ENCODE results near the gene GABPB1. TPM values are rescaled to one million over a fixed set of nuclear protein-coding genes. Genes with fewer than 3 reads are reported as not detected.

GABPB1 gene
- total and polyA plus RNA-seq, 7 donors: 5.4 to 17.5 (median 11.4) TPM

- H3K4me1 ChIP-seq: no peaks in the 10 kb centered on the region
- H3K27me3 ChIP-seq: no peaks in the 10 kb centered on the region
- no peak overlapping the region for H3K4me3 ChIP-seq
- TF ChIP-seq EP300 (IDR thresholded peaks at IDR 0.05): no peak
- TF ChIP-seq POLR2AphosphoS5 (IDR thresholded peaks at IDR 0.05): no peak
- TF ChIP-seq CTCF (IDR thresholded peaks at IDR 0.05): no peak
- TF ChIP-seq POLR2A (IDR thresholded peaks at IDR 0.05): no peak
- 93 to 96% methylated on average over 4 of the region's 4 CpGs for WGBS, 2 donors
- no peak for DNase-seq
- H3K9me3 ChIP-seq: no peaks in the 10 kb centered on the region
- H3K27ac ChIP-seq: no peak overlapping the region
- no peaks in the 10 kb centered on the region for H3K36me3 ChIP-seq
- intact Hi-C loops (cut with DNase I): no loop called here
These were observed 19.7 kb downstream of the GABPB1 start for GRCh38 chr15:50335251-50335650.

DNA sequence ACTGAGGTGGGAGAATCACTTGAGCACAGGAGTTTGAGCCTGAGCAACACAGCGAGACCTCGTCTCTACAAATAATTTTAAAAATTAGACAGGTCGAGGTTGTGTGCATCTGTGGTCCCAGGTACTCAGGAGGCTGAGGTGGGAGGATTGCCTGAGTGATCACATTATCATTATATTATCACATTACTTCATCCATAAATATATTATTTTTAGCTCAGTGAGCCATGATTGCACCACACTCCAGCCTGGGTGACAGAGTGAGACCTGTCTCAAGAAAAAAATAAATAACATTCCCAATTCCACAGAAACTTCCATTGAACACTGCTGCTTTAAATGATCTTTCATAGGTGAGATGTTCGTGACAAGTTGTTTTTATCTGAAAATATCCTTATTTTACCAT, 21.8 kb downstream of the GABPB1 start:
- Histone ChIP-seq H3K36me3 (no peaks in the 10 kb centered on the region), H3K27me3 (no peaks in the 10 kb centered on the region), H3K4me3 (no peak overlapping the region), H3K9me3 (no peaks in the 10 kb centered on the region), H3K27ac (no peak overlapping the region), H3K4me1 (no peaks in the 10 kb centered on the region)
- TF ChIP-seq POLR2A (IDR thresholded peaks at IDR 0.05) (no peak), CTCF (IDR thresholded peaks at IDR 0.05) (no peak), POLR2AphosphoS5 (IDR thresholded peaks at IDR 0.05) (no peak), EP300 (IDR thresholded peaks at IDR 0.05) (no peak)
- intact Hi-C loops (cut with DNase I): no loop called here
- 98% methylated on average over 4 of the region's 4 CpGs for WGBS, 2 donors
- DNase-seq: no peak

- H3K27ac ChIP-seq: no peak overlapping the region
- no peak overlapping the region for H3K4me3 ChIP-seq
- no peaks in the 10 kb centered on the region for H3K27me3 ChIP-seq
- no peaks in the 10 kb centered on the region for H3K4me1 ChIP-seq
- H3K9me3 ChIP-seq: no peaks in the 10 kb centered on the region
- no peak for DNase-seq
- TF ChIP-seq POLR2A (IDR thresholded peaks at IDR 0.05) (no peak), EP300 (IDR thresholded peaks at IDR 0.05) (no peak), CTCF (IDR thresholded peaks at IDR 0.05) (no peak), POLR2AphosphoS5 (IDR thresholded peaks at IDR 0.05) (no peak)
- H3K36me3 ChIP-seq: no peaks in the 10 kb centered on the region
- WGBS, 2 donors: 96 to 98% methylated on average over 1 of the region's 1 CpG
- intact Hi-C loops (cut with DNase I): no loop called here
These were observed 24.1 kb downstream of the GABPB1 start for GRCh38 chr15:50330921-50331320.

DNA sequence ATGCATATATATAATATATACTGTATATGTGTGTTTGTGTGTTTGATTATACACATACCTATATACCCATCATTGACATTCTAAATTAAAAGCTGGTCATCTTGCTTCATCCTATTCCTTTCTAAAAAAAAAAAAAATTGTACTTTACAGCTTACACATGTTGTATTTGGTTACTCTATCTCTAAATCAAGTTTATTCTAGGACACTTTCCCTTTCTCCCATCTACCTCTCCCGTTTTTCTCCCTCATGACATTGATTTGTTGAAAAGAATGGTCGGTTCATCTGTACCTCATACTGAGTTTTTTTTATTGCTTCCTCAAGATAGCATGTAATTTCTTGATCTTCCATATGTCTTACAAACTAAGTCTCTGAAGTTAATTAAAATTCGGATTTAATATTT, 26.9 kb downstream of the GABPB1 start:
- no peak overlapping the region for H3K27ac ChIP-seq
- intact Hi-C loops (cut with DNase I): no loop called here
- no peaks in the 10 kb centered on the region for H3K4me1 ChIP-seq
- H3K4me3 ChIP-seq: no peak overlapping the region
- TF ChIP-seq EP300 (IDR thresholded peaks at IDR 0.05) (no peak), POLR2A (IDR thresholded peaks at IDR 0.05) (no peak), POLR2AphosphoS5 (IDR thresholded peaks at IDR 0.05) (no peak), CTCF (IDR thresholded peaks at IDR 0.05) (no peak)
- no peak for DNase-seq
- no peaks in the 10 kb centered on the region for H3K36me3 ChIP-seq
- no peaks in the 10 kb centered on the region for H3K9me3 ChIP-seq
- no peaks in the 10 kb centered on the region for H3K27me3 ChIP-seq
- 86 to 89% methylated on average over 3 of the region's 3 CpGs for WGBS, 2 donors

GRCh38 chr15:50321680-50322210, 33.3 kb downstream of the GABPB1 start:
- Histone ChIP-seq H3K4me3 (no peak overlapping the region), H3K27ac (no peak overlapping the region), H3K9me3 (no peaks in the 10 kb centered on the region), H3K27me3 (no peaks in the 10 kb centered on the region), H3K4me1 (no peaks in the 10 kb centered on the region), H3K36me3 (no peaks in the 10 kb centered on the region)
- 66 to 69% methylated on average over 3 of the region's 3 CpGs for WGBS, 2 donors
- intact Hi-C loops (cut with DNase I): no loop called here
- TF ChIP-seq CTCF (IDR thresholded peaks at IDR 0.05) (no peak), EP300 (IDR thresholded peaks at IDR 0.05) (no peak), POLR2A (IDR thresholded peaks at IDR 0.05) (no peak), POLR2AphosphoS5 (IDR thresholded peaks at IDR 0.05) (no peak)
- no peak for DNase-seq
